OCI-LY1 (cell line): Measurements from ENCODE around the gene GLIS1.

ENCODE experiments used
- H2AFZ ChIP-seq: fragments of 200-600 bp; sonication (generic), shearing (Covaris generic); 2 replicates; pipeline ENCODE4 v1.6.0; 2014; ENCODE audit warnings: antibody characterized with exemption, mild to moderate bottlenecking, low read length
- H3F3A ChIP-seq: fragments of 200-600 bp; sonication (generic), shearing (Covaris generic); 2 replicates; pipeline ENCODE4 v1.6.0; 2014; ENCODE audit warnings: mild to moderate bottlenecking, antibody characterized with exemption, low read length, moderate library complexity; ENCODE audit not compliant: insufficient read depth
- H3K27ac ChIP-seq: fragments of 200-600 bp; sonication (generic); 2 replicates; pipeline ENCODE4 v1.5.1; 2014; ENCODE audit warnings: low read length, mixed run types, mild to moderate bottlenecking, low read depth; ENCODE audit not compliant: poor library complexity, severe bottlenecking
- H3K27me3 ChIP-seq: fragments of 200-600 bp; sonication (generic); 2 replicates; pipeline ENCODE4 v1.6.0; 2014; ENCODE audit warnings: antibody characterized with exemption, mild to moderate bottlenecking, low read length, moderate library complexity; ENCODE audit not compliant: insufficient read depth
- H3K36me3 ChIP-seq: fragments of 200-600 bp; sonication (generic); 2 replicates; pipeline ENCODE4 v1.6.1; 2014; ENCODE audit warnings: mild to moderate bottlenecking, antibody characterized with exemption, low read length, moderate library complexity, mixed read lengths; ENCODE audit not compliant: insufficient read depth
- H3K4me1 ChIP-seq: fragments of 200-600 bp; sonication (generic); 2 replicates; pipeline ENCODE4 v1.5.1; 2014; ENCODE audit warnings: mild to moderate bottlenecking, low read length, moderate library complexity; ENCODE audit not compliant: insufficient read depth, severe bottlenecking
- H3K4me2 ChIP-seq: fragments of 200-600 bp; sonication (generic), shearing (Covaris generic); 2 replicates; pipeline ENCODE4 v1.6.1; 2014; ENCODE audit warnings: low read length
- H3K4me3 ChIP-seq: fragments of 200-600 bp; sonication (generic); 2 replicates; pipeline ENCODE4 v1.5.1; 2014; ENCODE audit warnings: low read length, low read depth, mild to moderate bottlenecking, mixed read lengths; ENCODE audit not compliant: poor library complexity, severe bottlenecking
- H3K79me2 ChIP-seq: fragments of 200-600 bp; shearing (Covaris generic); 2 replicates; pipeline ENCODE4 v1.6.1; 2016; ENCODE audit warnings: mixed run types, low read length, mixed read lengths; ENCODE audit not compliant: insufficient read depth
- H3K9ac ChIP-seq: fragments of 200-600 bp; sonication (generic), shearing (Covaris generic); 2 replicates; pipeline ENCODE4 v1.6.1; 2014; ENCODE audit warnings: mild to moderate bottlenecking, low read length, mixed read lengths
- H3K9me2 ChIP-seq: fragments of 200-600 bp; sonication (generic), shearing (Covaris generic); 2 replicates; pipeline ENCODE4 v1.6.1; 2014; ENCODE audit warnings: low read depth, mild to moderate bottlenecking, low read length, mixed read lengths
- H3K9me3 ChIP-seq: fragments of 200-600 bp; shearing (Covaris generic); 2 replicates; pipeline ENCODE4 v1.6.1; 2014; ENCODE audit warnings: low read length, mixed read lengths
- H4K20me1 ChIP-seq: fragments of 200-600 bp; sonication (generic), shearing (Covaris generic); 2 replicates; pipeline ENCODE4 v1.6.0; 2016; ENCODE audit warnings: mild to moderate bottlenecking, low read length; ENCODE audit not compliant: insufficient read depth
- CTCF ChIP-seq: fragments of 200-600 bp; sonication (generic), shearing (Covaris generic); IDR thresholded peaks from 2 replicates; pipeline ENCODE4 v1.5.1; 2017; ENCODE audit warnings: mild to moderate bottlenecking, antibody characterized with exemption, low read length, moderate library complexity, mixed read lengths
- EZH2 ChIP-seq: fragments of 200-600 bp; sonication (generic), shearing (Covaris generic); IDR thresholded peaks from 2 replicates; pipeline ENCODE4 v1.8.0; 2017; ENCODE audit warnings: borderline replicate concordance, mixed run types, mild to moderate bottlenecking, antibody characterized with exemption, low read length, moderate library complexity, mixed read lengths

GLIS1 gene

GRCh38 chr1:53642215-53642555 lies 96.8 kb downstream of the GLIS1 start:
- no peaks in the 10 kb centered on the region for H3K9me2 ChIP-seq
- H3K4me3 ChIP-seq, result no peak overlapping the region
- no peaks in the 10 kb centered on the region for H4K20me1 ChIP-seq
- H3K9me3 ChIP-seq, result no peaks in the 10 kb centered on the region
- H3K4me2 ChIP-seq, result no peak overlapping the region
- H3K4me1 ChIP-seq, result no peaks in the 10 kb centered on the region
- H3F3A ChIP-seq, result no peaks in the 10 kb centered on the region
- H3K9ac ChIP-seq, result no peak overlapping the region
- no peak overlapping the region for H3K27ac ChIP-seq
- no peaks in the 10 kb centered on the region for H3K36me3 ChIP-seq
- H3K79me2 ChIP-seq, result no peaks in the 10 kb centered on the region
- no peak overlapping the region for H2AFZ ChIP-seq
- no peak for TF ChIP-seq EZH2
- no peak for TF ChIP-seq CTCF
- H3K27me3 ChIP-seq, result no peaks in the 10 kb centered on the region

GRCh38 chr1:53641481-53642214 lies 97.3 kb downstream of the GLIS1 start:
- H3K4me2 ChIP-seq, result no peak overlapping the region
- TF ChIP-seq CTCF (no peak), EZH2 (no peak)
- H3K9me3 ChIP-seq, result no peaks in the 10 kb centered on the region
- no peaks in the 10 kb centered on the region for H3K79me2 ChIP-seq
- no peak overlapping the region for H3K27ac ChIP-seq
- no peaks in the 10 kb centered on the region for H3K36me3 ChIP-seq
- H3K4me1 ChIP-seq, result no peaks in the 10 kb centered on the region
- no peak overlapping the region for H3K9ac ChIP-seq
- no peak overlapping the region for H2AFZ ChIP-seq
- no peaks in the 10 kb centered on the region for H3F3A ChIP-seq
- H3K4me3 ChIP-seq, result no peak overlapping the region
- H4K20me1 ChIP-seq, result no peaks in the 10 kb centered on the region
- no peaks in the 10 kb centered on the region for H3K9me2 ChIP-seq
- H3K27me3 ChIP-seq, result no peaks in the 10 kb centered on the region

- Histone ChIP-seq H3K27me3 (no peaks in the 10 kb centered on the region), H3K4me3 (no peak overlapping the region), H3K9ac (no peak overlapping the region), H3F3A (no peaks in the 10 kb centered on the region), H2AFZ (no peak overlapping the region), H3K36me3 (no peaks in the 10 kb centered on the region), H3K79me2 (no peaks in the 10 kb centered on the region), H3K27ac (no peak overlapping the region), H3K9me3 (no peaks in the 10 kb centered on the region), H3K4me1 (no peaks in the 10 kb centered on the region), H3K4me2 (no peak overlapping the region), H4K20me1 (no peaks in the 10 kb centered on the region), H3K9me2 (no peaks in the 10 kb centered on the region)
- TF ChIP-seq CTCF (no peak), EZH2 (no peak)
Measured at GRCh38 chr1:53640701-53641075, 98.3 kb downstream of the GLIS1 start.
